Loucy (cell line): ENCODE data around the gene CHRM3.
"Not testable (repeated sequence)": the region's sequence is repeated elsewhere in the genome, so short reads cannot be mapped to it uniquely, and the experiment has no call there.

Source experiments
- H2AFZ ChIP-seq: fragments of 200-600 bp; sonication (generic); 2 replicates; pipeline ENCODE4 v1.6.0; 2016; ENCODE audit warnings: antibody characterized with exemption, mild to moderate bottlenecking, low read length, moderate library complexity
- H3F3A ChIP-seq: fragments of 200-600 bp; 2 replicates; pipeline ENCODE4 v1.6.0; 2016; ENCODE audit warnings: antibody characterized with exemption, low read depth, mild to moderate bottlenecking
- H3K27me3 ChIP-seq: fragments of 200-600 bp; sonication (generic); 2 replicates; pipeline ENCODE4 v1.6.1; 2014; ENCODE audit warnings: low read length, mild to moderate bottlenecking; ENCODE audit not compliant: insufficient read depth, poor library complexity, severe bottlenecking
- H3K36me3 ChIP-seq: fragments of 200-600 bp; sonication (generic); 2 replicates; pipeline ENCODE4 v1.6.1; 2016; ENCODE audit warnings: low read length; ENCODE audit not compliant: insufficient read depth
- H3K4me1 ChIP-seq: fragments of 200-600 bp; sonication (generic); 2 replicates; pipeline ENCODE4 v1.5.1; 2014; ENCODE audit warnings: low read length, mild to moderate bottlenecking; ENCODE audit not compliant: insufficient read depth, poor library complexity, severe bottlenecking
- H3K4me2 ChIP-seq: fragments of 200-600 bp; sonication (generic); 2 replicates; pipeline ENCODE4 v1.6.0; 2014; ENCODE audit warnings: antibody characterized with exemption, low read length, low read depth, mild to moderate bottlenecking; ENCODE audit not compliant: poor library complexity, severe bottlenecking
- H3K4me3 ChIP-seq: fragments of 200-600 bp; sonication (generic); 2 replicates; pipeline ENCODE4 v1.5.1; 2014; ENCODE audit warnings: low read length, mild to moderate bottlenecking, mixed read lengths; ENCODE audit not compliant: poor library complexity, severe bottlenecking
- H3K79me2 ChIP-seq: fragments of 200-600 bp; sonication (generic); 2 replicates; pipeline ENCODE4 v1.6.1; 2014; ENCODE audit warnings: low read length; ENCODE audit not compliant: insufficient read depth
- H3K9ac ChIP-seq: fragments of 200-600 bp; sonication (generic); 2 replicates; pipeline ENCODE4 v1.6.0; 2014; ENCODE audit warnings: mild to moderate bottlenecking, low read depth, low read length, moderate library complexity; ENCODE audit not compliant: poor library complexity, severe bottlenecking
- H3K9me2 ChIP-seq: fragments of 200-600 bp; sonication (generic); replicated peaks from 2 replicates; pipeline ENCODE4 v1.6.1; 2016; ENCODE audit warnings: low read depth, low read length, mixed read lengths
- H3K9me3 ChIP-seq: fragments of 200-600 bp; sonication (generic); 2 replicates; pipeline ENCODE4 v1.6.1; 2014; ENCODE audit warnings: mild to moderate bottlenecking, antibody characterized with exemption, low read length, low read depth; ENCODE audit not compliant: insufficient read depth
- H4K20me1 ChIP-seq: fragments of 200-600 bp; sonication (generic); 2 replicates; pipeline ENCODE4 v1.6.0; 2014; ENCODE audit warnings: antibody characterized with exemption, low read length, mild to moderate bottlenecking; ENCODE audit not compliant: insufficient read depth, poor library complexity, severe bottlenecking
- CTCF ChIP-seq: fragments of 200-600 bp; sonication (generic); conservative IDR thresholded peaks from 2 replicates; pipeline ENCODE4 v1.5.1; 2014; ENCODE audit warnings: mild to moderate bottlenecking, antibody characterized with exemption, low read length
- EZH2phosphoT487 ChIP-seq: fragments of 200-600 bp; IDR thresholded peaks from 2 replicates; pipeline ENCODE4 v1.6.1; 2018; ENCODE audit warnings: antibody characterized with exemption, mild to moderate bottlenecking, moderate library complexity, borderline replicate concordance

The CHRM3 gene

GRCh38 chr1:239367196-239367810 is 19.1 kb upstream of the CHRM3 start:
- Histone ChIP-seq H3K4me3 (no peak overlapping the region), H2AFZ (no peak overlapping the region), H3K27me3 (no peaks in the 10 kb centered on the region), H3K36me3 (no peaks in the 10 kb centered on the region), H4K20me1 (no peaks in the 10 kb centered on the region), H3K4me1 (no peaks in the 10 kb centered on the region), H3K4me2 (no peak overlapping the region), H3K79me2 (no peaks in the 10 kb centered on the region), H3F3A (no peaks in the 10 kb centered on the region), H3K9ac (no peak overlapping the region), H3K9me2 (no peaks in the 10 kb centered on the region), H3K9me3 (no peaks in the 10 kb centered on the region)
- no peak for TF ChIP-seq EZH2phosphoT487
- TF ChIP-seq CTCF: no peak

GRCh38 chr1:239368436-239369109 is 17.8 kb upstream of the CHRM3 start:
- Histone ChIP-seq H2AFZ (no peak overlapping the region), H4K20me1 (no peaks in the 10 kb centered on the region), H3K9ac (no peak overlapping the region), H3K4me1 (no peaks in the 10 kb centered on the region), H3K36me3 (no peaks in the 10 kb centered on the region), H3K4me2 (no peak overlapping the region), H3K9me2 (no peaks in the 10 kb centered on the region), H3K4me3 (no peak overlapping the region), H3F3A (no peaks in the 10 kb centered on the region), H3K79me2 (no peaks in the 10 kb centered on the region), H3K27me3 (no peaks in the 10 kb centered on the region), H3K9me3 (no peaks in the 10 kb centered on the region)
- TF ChIP-seq CTCF (no peak), EZH2phosphoT487 (no peak)

- not testable (repeated sequence) for H3K4me2 ChIP-seq, H3K79me2 ChIP-seq, H4K20me1 ChIP-seq, H3K27me3 ChIP-seq, H3K4me3 ChIP-seq, H3K4me1 ChIP-seq, H3K36me3 ChIP-seq, H3K9me2 ChIP-seq, H3F3A ChIP-seq, H2AFZ ChIP-seq, H3K9ac ChIP-seq, H3K9me3 ChIP-seq
Observed at GRCh38 chr1:239370869-239371268, 15.5 kb upstream of the CHRM3 start.

GRCh38 chr1:239382666-239383065 is 3.7 kb upstream of the CHRM3 start:
- no peaks in the 10 kb centered on the region for H3K36me3 ChIP-seq
- H3K79me2 ChIP-seq: no peaks in the 10 kb centered on the region
- no peaks in the 10 kb centered on the region for H4K20me1 ChIP-seq
- no peak overlapping the region for H3K9ac ChIP-seq
- no peak overlapping the region for H3K4me2 ChIP-seq
- H3K4me1 ChIP-seq: no peaks in the 10 kb centered on the region
- no peaks in the 10 kb centered on the region for H3F3A ChIP-seq
- H3K27me3 ChIP-seq: no peaks in the 10 kb centered on the region
- no peaks in the 10 kb centered on the region for H3K9me3 ChIP-seq
- H2AFZ ChIP-seq: no peak overlapping the region
- no peak for TF ChIP-seq EZH2phosphoT487
- no peak for TF ChIP-seq CTCF
- H3K4me3 ChIP-seq: no peak overlapping the region
- no peaks in the 10 kb centered on the region for H3K9me2 ChIP-seq
